A673 (cell line): Measurements from ENCODE around the gene DLGAP5. TPM values are rescaled to one million over a fixed set of nuclear protein-coding genes. Genes with fewer than 3 reads are reported as not detected.

Experiments used
- BruUV-seq: library from RNA; stranded (reverse); fragments of 400-500 nt; replicated peaks from 2 replicates; lab custom pipeline; 2021; lab: Mats Ljungman, UMichigan
- CTCF ChIA-PET: fragments of 300-600 bp; sonication (Branson Sonifier 250); formaldehyde crosslinking; loops from one replicate; lab custom pipeline; 2022; ENCODE audit warnings: antibody characterized with exemption; lab: Charles Lee
- POLR2A ChIA-PET: fragments of 300-600 bp; sonication (Branson Sonifier 250); formaldehyde crosslinking; loops from one replicate; lab custom pipeline; 2022; ENCODE audit warnings: antibody characterized with exemption; ENCODE audit not compliant: low non-redundant PET; lab: Charles Lee
- DNase-seq: peaks from one replicate; pipeline ENCODE4 v3.0.0-alpha.2; 2015; ENCODE audit warnings: low spot score
- H3K27ac ChIP-seq: fragments of 200-600 bp; sonication (generic); 2 replicates; pipeline ENCODE4 v1.5.1; 2016; ENCODE audit warnings: mixed run types, low read depth, mild to moderate bottlenecking, mixed read lengths, antibody characterized with exemption, low read length; ENCODE audit not compliant: poor library complexity, severe bottlenecking
- H3K27me3 ChIP-seq: fragments of 200-600 bp; sonication (generic); replicated peaks from 2 replicates; pipeline ENCODE4 v1.6.1; 2017; ENCODE audit warnings: mixed run types, low read depth, mild to moderate bottlenecking, mixed read lengths, antibody characterized with exemption, low read length; ENCODE audit not compliant: insufficient read depth, poor library complexity
- H3K36me3 ChIP-seq: fragments of 200-600 bp; sonication (generic); 2 replicates; pipeline ENCODE4 v1.6.1; 2016; ENCODE audit warnings: mixed run types, mild to moderate bottlenecking, mixed read lengths, antibody characterized with exemption, low read length; ENCODE audit not compliant: insufficient read depth, poor library complexity, severe bottlenecking
- H3K4me1 ChIP-seq: fragments of 200-600 bp; sonication (generic); 2 replicates; pipeline ENCODE4 v1.6.1; 2017; ENCODE audit warnings: mixed run types, mild to moderate bottlenecking, mixed read lengths, antibody characterized with exemption, low read length; ENCODE audit not compliant: insufficient read depth, poor library complexity, severe bottlenecking
- H3K4me3 ChIP-seq: fragments of 200-600 bp; sonication (generic); 2 replicates; pipeline ENCODE4 v1.5.1; 2016; ENCODE audit warnings: low read depth, mixed run types, mild to moderate bottlenecking, mixed read lengths, low read length; ENCODE audit not compliant: poor library complexity, severe bottlenecking
- H3K9me3 ChIP-seq: fragments of 200-600 bp; sonication (generic); 2 replicates; pipeline ENCODE4 v1.6.1; 2016; ENCODE audit warnings: mixed run types, low read depth, mild to moderate bottlenecking, mixed read lengths, antibody characterized with exemption, low read length; ENCODE audit not compliant: poor library complexity, severe bottlenecking
- EZH2 ChIP-seq: fragments of 200-600 bp; sonication (generic); IDR thresholded peaks from 2 replicates; pipeline ENCODE4 v1.6.1; 2017; ENCODE audit warnings: borderline replicate concordance, low read depth, mild to moderate bottlenecking, mixed read lengths, antibody characterized with exemption, low read length; ENCODE audit not compliant: poor library complexity, severe bottlenecking
- intact Hi-C: fragments of 100-400 bp; cut with micrococcal nuclease; formaldehyde crosslinking; loops from one replicate; pipeline ENCODE4 v1.10.0; 2022; ENCODE audit not compliant: unreplicated experiment
- total RNA-seq: library from RNA; stranded (reverse); gene quantifications from 2 replicates; pipeline ENCODE4 v1.2.3, GENCODE V29; 2021
- TF ChIP-seq, protein P1 (sequence below): fragments of 300-800, 200-600 bp; sonication (generic); conservative IDR thresholded peaks from 2 replicates; pipeline ENCODE4 v1.5.1; 2017; ENCODE audit warnings: low read depth, mild to moderate bottlenecking, antibody characterized with exemption, low read length, moderate library complexity, mixed read lengths

The DLGAP5 gene
- total RNA-seq, 1 experiment from 2014 or later = 144 TPM

DNA sequence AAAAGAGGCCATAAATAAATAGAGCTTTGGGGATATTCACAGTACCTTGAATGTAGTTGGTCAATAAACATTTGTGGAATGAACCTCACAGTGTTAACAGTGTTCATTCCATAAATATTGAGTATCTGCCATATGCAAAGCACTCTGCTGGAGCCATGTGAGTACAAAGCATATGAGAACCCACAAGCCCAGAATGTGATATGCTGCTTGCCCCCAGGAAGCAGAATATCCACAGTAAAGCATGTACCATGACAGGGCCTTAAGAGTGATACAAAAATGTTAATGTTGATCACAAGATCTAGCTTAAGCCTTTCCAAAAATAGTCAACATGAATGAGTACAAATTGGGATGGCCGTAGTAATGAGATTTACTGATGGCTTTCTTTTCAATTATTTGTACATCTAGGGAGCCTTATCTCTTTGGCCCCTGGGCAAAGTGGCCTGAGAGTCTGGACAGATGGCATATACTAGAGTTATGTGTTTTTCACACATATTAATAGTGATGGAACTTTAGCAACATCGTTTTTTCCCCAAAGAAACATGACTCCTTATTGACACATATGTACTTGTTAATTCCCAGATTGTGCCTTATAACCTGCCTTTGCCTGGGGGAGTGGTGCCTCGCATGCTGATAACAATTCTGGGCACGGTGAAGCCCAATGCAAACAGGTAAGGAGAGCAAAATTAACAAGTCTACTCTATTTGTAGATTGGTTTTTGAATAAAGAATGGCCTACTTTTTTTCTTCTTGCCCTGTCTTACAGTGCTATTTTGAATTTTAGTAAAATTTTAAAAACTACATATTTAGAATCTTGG is 51.5 kb downstream of the DLGAP5 start:
- Histone ChIP-seq H3K36me3 (peaks cover 14% of the 10 kb centered on the region), H3K4me3 (no peak overlapping the region), H3K4me1 (no peaks in the 10 kb centered on the region), H3K27ac (no peak overlapping the region), H3K9me3 (no peaks in the 10 kb centered on the region), H3K27me3 (no peaks in the 10 kb centered on the region)
- BruUV-seq = no TSS peak
- ChIA-PET CTCF (no interaction called here), POLR2A (no interaction called here)
- intact Hi-C loops = no loop called here
- DNase-seq = no peak
- TF ChIP-seq EZH2 = no peak
- TF ChIP-seq, protein P1, sequence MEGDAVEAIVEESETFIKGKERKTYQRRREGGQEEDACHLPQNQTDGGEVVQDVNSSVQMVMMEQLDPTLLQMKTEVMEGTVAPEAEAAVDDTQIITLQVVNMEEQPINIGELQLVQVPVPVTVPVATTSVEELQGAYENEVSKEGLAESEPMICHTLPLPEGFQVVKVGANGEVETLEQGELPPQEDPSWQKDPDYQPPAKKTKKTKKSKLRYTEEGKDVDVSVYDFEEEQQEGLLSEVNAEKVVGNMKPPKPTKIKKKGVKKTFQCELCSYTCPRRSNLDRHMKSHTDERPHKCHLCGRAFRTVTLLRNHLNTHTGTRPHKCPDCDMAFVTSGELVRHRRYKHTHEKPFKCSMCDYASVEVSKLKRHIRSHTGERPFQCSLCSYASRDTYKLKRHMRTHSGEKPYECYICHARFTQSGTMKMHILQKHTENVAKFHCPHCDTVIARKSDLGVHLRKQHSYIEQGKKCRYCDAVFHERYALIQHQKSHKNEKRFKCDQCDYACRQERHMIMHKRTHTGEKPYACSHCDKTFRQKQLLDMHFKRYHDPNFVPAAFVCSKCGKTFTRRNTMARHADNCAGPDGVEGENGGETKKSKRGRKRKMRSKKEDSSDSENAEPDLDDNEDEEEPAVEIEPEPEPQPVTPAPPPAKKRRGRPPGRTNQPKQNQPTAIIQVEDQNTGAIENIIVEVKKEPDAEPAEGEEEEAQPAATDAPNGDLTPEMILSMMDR = no peak

DNA sequence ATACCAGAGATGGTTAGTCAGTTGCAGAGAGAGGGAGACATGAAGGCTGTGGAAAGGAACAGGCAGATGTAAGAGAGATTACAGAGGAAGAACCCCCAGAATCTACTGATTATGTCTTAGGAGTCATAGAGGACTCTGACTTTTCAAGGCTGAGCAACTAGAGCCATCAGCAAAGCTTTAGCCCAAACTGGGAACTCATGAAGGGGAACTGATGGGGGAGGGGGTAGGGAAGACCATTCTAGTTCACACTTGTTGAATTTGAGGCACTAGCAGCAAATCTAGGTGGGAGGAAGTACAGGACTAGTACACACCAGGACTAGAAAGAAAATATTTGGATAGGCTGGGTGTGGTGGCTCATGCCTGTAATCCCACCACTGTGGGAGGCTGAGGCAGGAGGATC is 52.2 kb downstream of the DLGAP5 start:
- H3K9me3 ChIP-seq = no peaks in the 10 kb centered on the region
- H3K4me3 ChIP-seq = no peak overlapping the region
- peaks cover 6% of the 10 kb centered on the region for H3K36me3 ChIP-seq
- CTCF ChIA-PET = no interaction called here
- TF ChIP-seq, protein P1 = no peak
- TF ChIP-seq EZH2 = no peak
- POLR2A ChIA-PET = no interaction called here
- H3K27me3 ChIP-seq = no peaks in the 10 kb centered on the region
- no peak for DNase-seq
- no TSS peak for BruUV-seq
- no peak overlapping the region for H3K27ac ChIP-seq
- intact Hi-C loops = no loop called here
- H3K4me1 ChIP-seq = no peaks in the 10 kb centered on the region

DNA sequence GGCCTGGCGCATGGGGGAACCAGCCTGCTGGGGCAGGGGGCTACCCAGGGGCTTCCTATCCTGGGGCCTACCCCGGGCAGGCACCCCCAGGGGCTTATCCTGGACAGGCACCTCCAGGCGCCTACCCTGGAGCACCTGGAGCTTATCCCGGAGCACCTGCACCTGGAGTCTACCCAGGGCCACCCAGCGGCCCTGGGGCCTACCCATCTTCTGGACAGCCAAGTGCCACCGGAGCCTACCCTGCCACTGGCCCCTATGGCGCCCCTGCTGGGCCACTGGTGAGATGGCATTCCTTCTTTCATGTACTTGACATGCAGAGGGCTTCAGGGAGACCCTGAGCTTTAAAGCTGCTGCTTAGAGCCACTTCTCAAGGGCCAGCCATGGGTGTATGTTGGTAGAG is 53.3 kb downstream of the DLGAP5 start:
- CTCF ChIA-PET = interaction anchor here (0.6 kb wide), 1 partner anchor 9 kb away, joined by 3 read pairs; no protein-coding TSS in a partner anchor

More for the DNA sequence above, 53.3 kb downstream of the DLGAP5 start:
- Histone ChIP-seq H3K27ac (no peak overlapping the region), H3K9me3 (no peaks in the 10 kb centered on the region), H3K4me3 (no peak overlapping the region), H3K36me3 (peaks cover 6% of the 10 kb centered on the region), H3K4me1 (no peaks in the 10 kb centered on the region), H3K27me3 (no peaks in the 10 kb centered on the region)
- BruUV-seq = no TSS peak
- DNase-seq = no peak
- POLR2A ChIA-PET = no interaction called here
- intact Hi-C loops = no loop called here
- TF ChIP-seq EZH2 = no peak
- TF ChIP-seq, protein P1 = peak; percentile 46
